MCF 10A (cell line): ENCODE results near the gene NAA40. TPM values are rescaled to one million over a fixed set of nuclear protein-coding genes. Genes with fewer than 3 reads are reported as not detected.

Experiments
- BruUV-seq: library from RNA; stranded (reverse); fragments of 400-500 nt; replicated peaks from 2 replicates; lab custom pipeline; 2021; lab: Mats Ljungman, UMichigan
- CTCF ChIA-PET: fragments of 300-600 bp; sonication (Branson Sonifier 250); formaldehyde crosslinking; extraction: SDS; loops from one replicate; lab custom pipeline; 2021; ENCODE audit warnings: antibody characterized with exemption, inconsistent platforms; lab: Yijun Ruan, JAX
- POLR2A ChIA-PET: fragments of 300-600, 350-650 bp; sonication (Branson Sonifier 250); formaldehyde crosslinking; extraction: SDS; loops from one replicate; lab custom pipeline; 2020; ENCODE audit warnings: antibody characterized with exemption, inconsistent platforms; lab: Yijun Ruan, JAX
- DNase-seq: peaks from one replicate; pipeline ENCODE4 v3.0.0-alpha.2; 2018; ENCODE audit not compliant: unreplicated experiment
- H3K27ac Mint-ChIP-seq: one replicate; pipeline ENCODE4 v1.8.0; 2022; ENCODE audit warnings: mild to moderate bottlenecking, low read depth, mixed read lengths; ENCODE audit not compliant: unreplicated experiment
- H3K27me3 Mint-ChIP-seq: one replicate; pipeline ENCODE4 v1.8.0; 2022; ENCODE audit warnings: mixed read lengths; ENCODE audit not compliant: insufficient read depth, unreplicated experiment
- H3K36me3 Mint-ChIP-seq: one replicate; pipeline ENCODE4 v1.8.0; 2022; ENCODE audit warnings: mild to moderate bottlenecking, moderate library complexity, mixed read lengths; ENCODE audit not compliant: insufficient read depth, unreplicated experiment
- H3K4me1 Mint-ChIP-seq: one replicate; pipeline ENCODE4 v1.8.0; 2022; ENCODE audit warnings: mixed read lengths; ENCODE audit not compliant: insufficient read depth, unreplicated experiment
- H3K4me3 Mint-ChIP-seq: one replicate; pipeline ENCODE4 v1.8.0; 2022; ENCODE audit warnings: mild to moderate bottlenecking, moderate library complexity, mixed read lengths; ENCODE audit not compliant: unreplicated experiment
- H3K9me3 Mint-ChIP-seq: one replicate; pipeline ENCODE4 v1.8.0; 2022; ENCODE audit warnings: mixed read lengths; ENCODE audit not compliant: unreplicated experiment
- CTCF ChIP-seq: fragments of 200-600 bp; IDR thresholded peaks from one replicate; pipeline ENCODE4 v1.8.0; 2022; ENCODE audit warnings: antibody characterized with exemption, mild to moderate bottlenecking; ENCODE audit not compliant: unreplicated experiment
- intact Hi-C: fragments of 100-400 bp; cut with micrococcal nuclease; formaldehyde crosslinking; loops from 2 replicates; pipeline ENCODE4 v1.14.1; 2022
- total RNA-seq: library from RNA; stranded (reverse); gene quantifications from 2 replicates; pipeline ENCODE4 v1.2.3, GENCODE V29; 2022

NAA40 gene
- total RNA-seq, 1 experiment from 2014 or later = 11.7 TPM

GRCh38 chr11:64000026-64000739 is 61.4 kb downstream of the NAA40 start:
- intact Hi-C loops = loop anchor here (1.0 kb wide), 1 partner anchor 146 kb away; no protein-coding TSS in a partner anchor
- no peaks in the 10 kb centered on the region for H3K4me1 Mint-ChIP-seq
- BruUV-seq = no TSS peak
- no peak overlapping the region for H3K27ac Mint-ChIP-seq
- no peak for DNase-seq
- peak; percentile 29 for TF ChIP-seq CTCF
- H3K4me3 Mint-ChIP-seq = no peak overlapping the region
- H3K9me3 Mint-ChIP-seq = no peaks in the 10 kb centered on the region
- H3K36me3 Mint-ChIP-seq = peaks cover 31% of the 10 kb centered on the region
- no peaks in the 10 kb centered on the region for H3K27me3 Mint-ChIP-seq
- POLR2A ChIA-PET = no interaction called here
- CTCF ChIA-PET = interaction anchor here (0.5 to 1.2 kb wide), 4 partner anchors 75 to 149 kb away, joined by 3 to 4 read pairs (median 4); no protein-coding TSS in a partner anchor

GRCh38 chr11:64000740-64001483 is 62.1 kb downstream of the NAA40 start:
- CTCF ChIA-PET = interaction anchor here (0.5 to 1.2 kb wide), 4 partner anchors 74 to 148 kb away, joined by 3 to 4 read pairs (median 4); no protein-coding TSS in a partner anchor
- intact Hi-C loops = loop anchor here (1.0 kb wide), 1 partner anchor 145 kb away; no protein-coding TSS in a partner anchor
- no peak overlapping the region for H3K27ac Mint-ChIP-seq
- no peaks in the 10 kb centered on the region for H3K27me3 Mint-ChIP-seq
- no peak for TF ChIP-seq CTCF
- no peaks in the 10 kb centered on the region for H3K9me3 Mint-ChIP-seq
- DNase-seq = no peak
- H3K4me1 Mint-ChIP-seq = no peaks in the 10 kb centered on the region
- no TSS peak for BruUV-seq
- no peak overlapping the region for H3K4me3 Mint-ChIP-seq
- POLR2A ChIA-PET = interaction anchor here (0.7 to 1.8 kb wide), 2 partner anchors 13 to 284 kb away, joined by 3 to 6 read pairs; no protein-coding TSS in a partner anchor
- H3K36me3 Mint-ChIP-seq = peaks cover 23% of the 10 kb centered on the region

- Mint-ChIP-seq H3K4me3 (no peak overlapping the region), H3K27me3 (no peaks in the 10 kb centered on the region), H3K4me1 (no peaks in the 10 kb centered on the region), H3K36me3 (peaks cover 15% of the 10 kb centered on the region), H3K9me3 (no peaks in the 10 kb centered on the region), H3K27ac (no peak overlapping the region)
- ChIA-PET CTCF (interaction anchor here (0.7 to 1.2 kb wide), 3 partner anchors 93 to 165 kb away, joined by 3 to 4 read pairs (median 4); no protein-coding TSS in a partner anchor), POLR2A (interaction anchor here (0.7 to 1.8 kb wide), 2 partner anchors 14 to 283 kb away, joined by 3 to 6 read pairs; no protein-coding TSS in a partner anchor)
- BruUV-seq = no TSS peak
- intact Hi-C loops = no loop called here
- no peak for DNase-seq
- TF ChIP-seq CTCF = no peak
These were observed 63.0 kb downstream of the NAA40 start for GRCh38 chr11:64001484-64002420.
